Stimulated activated CD4-positive, alpha-beta T cell treated with anti-CD3 and anti-CD28 coated beads, Interleukin-12 subunit alpha, Interleukin-12 subunit beta, amount 100 ng/mL, for 4 hours (primary cell): ENCODE results near the gene FAM50A.

Experiments used
- DNase-seq: peaks from one replicate; pipeline ENCODE4 v3.0.0-alpha.2; 2020

Gene FAM50A

GRCh38 chrX:154466907-154467306 is 23.0 kb downstream of the FAM50A start:
- no peak for DNase-seq

GRCh38 chrX:154467556-154467955 is 23.6 kb downstream of the FAM50A start:
- no peak for DNase-seq

- DNase-seq: no peak
Observed at GRCh38 chrX:154468217-154468616, 24.3 kb downstream of the FAM50A start.

GRCh38 chrX:154469114-154469513 is 25.2 kb downstream of the FAM50A start:
- no peak for DNase-seq

GRCh38 chrX:154469880-154470279 is 25.9 kb downstream of the FAM50A start:
- DNase-seq: no peak

- DNase-seq: no peak
Observed at GRCh38 chrX:154470434-154470833, 26.5 kb downstream of the FAM50A start.

GRCh38 chrX:154470914-154471568 is 27.1 kb downstream of the FAM50A start:
- DNase-seq: no peak

GRCh38 chrX:154471839-154472684 is 28.1 kb downstream of the FAM50A start:
- DNase-seq: no peak

GRCh38 chrX:154472685-154473632 is 29.0 kb downstream of the FAM50A start:
- DNase-seq: no peak

GRCh38 chrX:154473683-154474082 is 29.7 kb downstream of the FAM50A start:
- no peak for DNase-seq

- DNase-seq: no peak
Observed at GRCh38 chrX:154476821-154477220, 32.9 kb downstream of the FAM50A start.

- no peak for DNase-seq
Observed at GRCh38 chrX:154477891-154478477, 34.0 kb downstream of the FAM50A start.

- peak; percentile 91 for DNase-seq
Observed at GRCh38 chrX:154478728-154479622, 35.0 kb downstream of the FAM50A start, which contains the start of gene LAGE3. LAGE3 (minus strand) TSS chrX:154479281; CDS start chrX:154478915, 366 bp downstream.

GRCh38 chrX:154481195-154481594 is 37.3 kb downstream of the FAM50A start:
- no peak for DNase-seq

- DNase-seq: no peak
Observed at GRCh38 chrX:154481911-154482601, 38.1 kb downstream of the FAM50A start.

- no peak for DNase-seq
Observed at GRCh38 chrX:154482786-154483185, 38.8 kb downstream of the FAM50A start.

GRCh38 chrX:154483325-154483724 is 39.4 kb downstream of the FAM50A start:
- no peak for DNase-seq

GRCh38 chrX:154484255-154485149 is 40.6 kb downstream of the FAM50A start:
- no peak for DNase-seq

GRCh38 chrX:154485150-154486051 is 41.5 kb downstream of the FAM50A start:
- no peak for DNase-seq
